Spinal cord (tissue), 10 donors: ENCODE data around the gene CCDC170. TPM values are rescaled to one million over a fixed set of nuclear protein-coding genes. Genes with fewer than 3 reads are reported as not detected.
A peak's percentile ranks its signal among the peaks of the same experiment; 100 is the strongest.
"Not testable (repeated sequence)": the region's sequence is repeated elsewhere in the genome, so short reads cannot be mapped to it uniquely, and the experiment has no call there.

Experiments
- DNase-seq, 6 donors: peaks; one replicate each; pipeline versions ENCODE4 v3.0.0 to v3.0.0-alpha.2; 2013 to 2015; ENCODE audit warnings: low spot score in 6 of 6, low read depth in 4 of 6
- H3K27ac ChIP-seq: one replicate; pipeline ENCODE4 v1.5.1; 2013; ENCODE audit warnings: low read depth, low read length, control low read depth
- H3K27me3 ChIP-seq: one replicate; pipeline ENCODE4 v1.6.1; 2013; ENCODE audit warnings: low read length; ENCODE audit not compliant: control insufficient read depth, insufficient read depth
- H3K36me3 ChIP-seq: one replicate; pipeline ENCODE4 v1.6.1; 2013; ENCODE audit warnings: low read length; ENCODE audit not compliant: control insufficient read depth, insufficient read depth
- H3K4me1 ChIP-seq: one replicate; pipeline ENCODE4 v1.6.1; 2013; ENCODE audit warnings: low read length; ENCODE audit not compliant: control insufficient read depth, insufficient read depth
- H3K4me3 ChIP-seq: one replicate; pipeline ENCODE4 v1.5.1; 2013; ENCODE audit warnings: low read depth, low read length, control low read depth
- H3K9me3 ChIP-seq: one replicate; pipeline ENCODE4 v1.6.1; 2013; ENCODE audit warnings: low read length; ENCODE audit not compliant: control insufficient read depth, insufficient read depth
- WGBS: methylation state at CpG from one replicate; pipeline ENCODE4 v1.1.5; 2013; ENCODE audit warnings: missing lambda C conversion rate; ENCODE audit not compliant: insufficient coverage; 5-methylcytosine and 5-hydroxymethylcytosine counted together
- polyA plus RNA-seq, 2 donors: library from polyadenylated mRNA; unstranded; fragments of 120-200 nt; gene quantifications; one replicate each; pipeline ENCODE4 v1.2.1, GENCODE V29; 2013; ENCODE audit not compliant: insufficient read length in 2 of 2
- total RNA-seq, 2 donors: library from RNA; depleted of rRNA in 1 of 2; stranded (reverse); fragments of 120-200 nt in 1 of 2; fragments of >200 nt in 1 of 2; gene quantifications; one replicate each; pipeline versions ENCODE4 v1.2.3 to v1.2.4, GENCODE V29; 2013 to 2014
- donor health status: healthy.

Gene CCDC170
- total and polyA plus RNA-seq, 4 donors, result 2.1 to 13.1 (median 4.5) TPM

DNA sequence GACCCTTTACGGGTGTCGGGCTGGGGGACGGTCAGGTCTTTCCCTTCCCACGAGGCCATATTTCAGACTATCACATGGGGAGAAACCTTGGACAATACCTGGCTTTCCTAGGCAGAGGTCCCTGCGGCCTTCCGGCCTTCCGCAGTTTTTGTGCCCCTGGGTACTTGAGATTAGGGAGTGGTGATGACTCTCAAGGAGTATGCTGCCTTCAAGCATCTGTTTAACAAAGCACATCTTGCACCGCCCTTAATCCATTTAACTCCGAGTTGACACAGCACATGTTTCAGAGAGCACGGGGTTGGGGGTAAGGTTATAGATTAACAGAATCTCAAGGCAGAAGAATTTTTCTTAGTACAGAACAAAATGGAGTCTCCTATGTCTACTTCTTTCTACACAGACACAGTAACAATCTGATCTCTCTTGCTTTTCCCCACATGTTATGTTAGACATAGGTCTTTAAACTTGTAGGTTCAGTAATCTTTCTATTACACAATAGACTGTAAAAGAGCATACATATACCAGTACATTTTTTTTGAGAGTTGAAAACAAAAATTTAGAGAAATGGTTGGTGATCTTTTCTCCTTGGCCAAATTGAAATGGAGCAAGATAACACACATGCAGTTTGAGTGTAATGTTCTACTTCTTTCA, 37.9 kb upstream of the CCDC170 start:
- H3K27me3 ChIP-seq, H3K9me3 ChIP-seq, H3K4me1 ChIP-seq, H3K27ac ChIP-seq, DNase-seq, H3K4me3 ChIP-seq: not testable (repeated sequence)
- no CpG with 5 or more reads among the region's 10 CpGs for WGBS
- peaks cover 16% of the 10 kb centered on the region for H3K36me3 ChIP-seq

DNA sequence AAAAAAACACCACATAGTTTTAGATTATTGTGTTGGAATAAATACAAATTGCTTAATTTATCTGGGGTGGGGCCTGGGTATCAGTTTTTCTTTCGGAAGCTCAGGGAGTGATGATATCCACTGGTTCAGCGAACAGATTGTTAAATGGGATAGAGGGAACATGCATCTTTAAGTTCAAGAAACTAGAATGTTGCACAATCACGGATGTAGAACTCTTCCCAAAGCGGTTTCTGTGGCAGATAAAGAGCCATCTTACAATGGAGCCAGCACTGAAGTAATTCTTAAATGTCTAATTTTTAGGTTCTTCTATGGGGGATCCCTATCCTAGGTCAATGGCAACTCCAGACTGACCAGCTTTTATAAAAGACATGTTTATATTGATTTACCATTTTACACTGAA, 32.1 kb upstream of the CCDC170 start:
- H3K27me3 ChIP-seq, result no peaks in the 10 kb centered on the region
- no peak overlapping the region for H3K27ac ChIP-seq
- 80% methylated on average over 2 of the region's 4 CpGs for WGBS
- no peak overlapping the region for H3K4me3 ChIP-seq
- DNase-seq, result no peak
- H3K36me3 ChIP-seq, result peaks cover 16% of the 10 kb centered on the region
- no peaks in the 10 kb centered on the region for H3K9me3 ChIP-seq
- H3K4me1 ChIP-seq, result no peaks in the 10 kb centered on the region

DNA sequence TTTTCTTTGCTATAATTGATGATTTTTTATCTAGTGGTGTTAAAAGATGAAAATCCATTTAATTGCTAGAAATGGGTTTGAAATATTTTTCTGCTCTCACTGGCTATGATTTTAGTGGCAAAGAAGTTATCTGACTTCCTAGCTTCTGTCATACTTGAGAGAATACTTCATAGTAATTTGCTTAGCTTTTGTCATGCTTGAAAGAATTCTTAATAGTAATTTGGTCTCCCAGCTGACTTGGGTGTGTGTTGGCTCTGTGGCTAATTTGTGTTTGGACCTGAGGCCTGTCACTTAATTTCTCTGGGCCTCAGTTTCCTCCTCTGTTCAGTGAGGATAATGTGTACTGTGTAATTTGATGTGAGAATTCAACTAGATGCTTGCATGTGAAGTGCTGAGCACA, 29.1 kb upstream of the CCDC170 start:
- Histone ChIP-seq H3K27me3 (no peaks in the 10 kb centered on the region), H3K4me3 (no peak overlapping the region), H3K9me3 (no peaks in the 10 kb centered on the region), H3K36me3 (peaks cover 13% of the 10 kb centered on the region), H3K27ac (no peak overlapping the region), H3K4me1 (no peaks in the 10 kb centered on the region)
- no peak for DNase-seq

DNA sequence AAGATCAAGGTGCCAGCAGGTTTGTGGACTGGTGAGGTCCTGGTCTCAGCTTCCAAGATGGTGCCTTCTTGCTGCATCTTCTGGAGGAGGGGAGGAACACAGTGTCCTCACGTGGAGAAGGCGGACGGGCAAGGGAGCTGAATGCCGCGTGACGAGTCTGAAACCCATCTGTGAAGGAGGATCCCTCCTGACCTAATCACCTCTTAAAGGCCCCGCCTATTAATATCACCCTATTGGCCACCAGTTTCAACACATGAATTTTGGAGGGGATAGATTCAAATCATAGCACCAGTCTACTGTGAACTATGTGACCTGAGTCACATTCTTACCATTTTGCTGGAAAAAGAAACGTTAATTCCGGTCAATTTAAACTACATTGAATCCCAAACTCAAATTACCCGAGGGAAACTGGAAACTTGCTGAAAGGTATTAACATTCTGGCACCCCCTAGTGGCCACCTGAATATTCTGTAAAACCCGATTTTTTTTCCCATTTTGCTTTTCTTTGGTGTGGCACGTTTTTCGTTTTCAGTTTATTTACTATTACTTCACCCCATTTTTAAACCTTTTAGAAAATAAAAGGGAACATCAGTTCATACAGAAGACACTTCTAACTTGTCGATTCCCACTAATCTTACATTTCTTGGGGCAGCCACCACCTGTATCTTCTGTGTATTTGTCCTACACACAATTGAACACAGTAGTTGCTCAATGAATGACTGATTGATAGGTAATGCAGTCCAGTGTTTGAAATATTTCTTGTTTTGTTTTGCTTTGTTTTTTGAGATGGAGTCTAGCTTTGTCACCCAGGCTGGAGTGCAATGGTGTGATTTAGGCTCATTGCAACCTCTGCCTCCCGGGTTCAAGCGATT, 17.9 kb upstream of the CCDC170 start:
- H3K9me3 ChIP-seq, result no peaks in the 10 kb centered on the region
- DNase-seq, result peak in 3 of 6 donors; percentile 11 to 68 (median 64)

DNA sequence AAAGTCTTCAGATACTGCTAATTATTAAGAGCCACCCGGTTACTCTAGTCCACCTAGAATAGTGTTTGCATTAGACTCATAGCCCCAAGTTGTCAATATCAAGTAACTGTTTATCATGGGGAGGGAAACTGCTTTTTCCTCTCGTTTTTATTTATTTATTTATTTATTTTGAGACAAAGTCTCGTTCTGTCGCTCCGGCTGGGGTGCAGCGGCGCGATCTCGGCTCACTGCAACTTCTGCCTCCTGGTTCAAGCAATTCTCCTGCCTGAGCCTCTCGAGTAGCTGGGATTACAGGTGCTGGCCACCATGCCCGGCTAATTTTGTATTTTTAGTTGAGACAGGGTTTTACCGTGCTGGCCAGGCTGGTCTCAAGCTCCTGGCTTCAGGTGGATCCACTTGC, 16.1 kb upstream of the CCDC170 start:
- no peak overlapping the region for H3K27ac ChIP-seq
- 95% methylated on average over 10 of the region's 12 CpGs for WGBS
- no peaks in the 10 kb centered on the region for H3K9me3 ChIP-seq
- no peak overlapping the region for H3K4me3 ChIP-seq
- peaks cover 3% of the 10 kb centered on the region for H3K4me1 ChIP-seq
- no peak for DNase-seq
- no peaks in the 10 kb centered on the region for H3K36me3 ChIP-seq
- no peaks in the 10 kb centered on the region for H3K27me3 ChIP-seq

More for the DNA sequence above, 17.9 kb upstream of the CCDC170 start:
- Histone ChIP-seq H3K27me3 (no peaks in the 10 kb centered on the region), H3K4me1 (peaks cover 3% of the 10 kb centered on the region), H3K4me3 (no peak overlapping the region), H3K36me3 (no peaks in the 10 kb centered on the region), H3K27ac (no peak overlapping the region)
- WGBS, result 44% methylated on average over 6 of the region's 16 CpGs

DNA sequence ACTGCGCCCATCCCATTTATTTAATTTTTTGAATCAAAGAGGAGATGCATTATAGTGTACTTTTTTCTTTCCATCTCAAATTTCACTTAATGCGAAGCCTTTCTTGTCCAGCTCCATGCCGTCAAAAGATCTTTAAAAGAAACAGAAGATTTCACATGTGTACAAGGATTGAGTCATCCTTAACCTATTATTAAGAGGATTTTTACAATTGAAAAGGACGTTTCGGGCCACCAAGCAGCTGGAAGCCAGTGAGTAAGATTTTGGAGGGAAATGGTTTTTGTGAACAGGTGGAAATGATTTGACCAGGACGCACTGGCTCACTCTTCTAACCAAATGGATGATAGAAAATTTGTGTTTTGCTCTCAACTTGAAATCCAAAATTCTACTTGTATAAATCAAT, 15.1 kb upstream of the CCDC170 start:
- no peaks in the 10 kb centered on the region for H3K36me3 ChIP-seq
- no peaks in the 10 kb centered on the region for H3K9me3 ChIP-seq
- no peak overlapping the region for H3K4me3 ChIP-seq
- WGBS, result no CpG with 5 or more reads among the region's 6 CpGs
- no peak overlapping the region for H3K27ac ChIP-seq
- no peaks in the 10 kb centered on the region for H3K27me3 ChIP-seq
- no peak for DNase-seq
- H3K4me1 ChIP-seq, result peaks cover 3% of the 10 kb centered on the region

DNA sequence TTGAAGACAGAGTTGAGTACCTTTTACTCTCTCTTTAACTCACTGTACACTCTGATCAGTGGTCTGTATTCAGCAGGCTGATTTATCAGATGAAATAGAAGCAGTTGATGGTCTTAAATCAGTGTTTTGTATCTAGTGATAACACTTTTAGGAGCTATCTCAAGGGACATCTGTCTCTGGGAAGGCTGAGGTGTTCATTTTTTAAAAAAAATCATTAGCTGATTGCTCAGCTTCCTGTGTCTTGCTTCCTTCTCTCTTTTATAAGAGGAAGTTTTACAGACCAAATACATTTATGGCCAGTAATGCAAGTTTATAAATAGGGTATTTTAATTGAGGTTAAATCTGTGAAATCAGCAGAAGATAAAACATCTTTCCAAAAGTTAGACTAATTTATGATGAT, 12.0 kb upstream of the CCDC170 start:
- H3K36me3 ChIP-seq, result no peaks in the 10 kb centered on the region
- H3K9me3 ChIP-seq, result no peaks in the 10 kb centered on the region
- no peaks in the 10 kb centered on the region for H3K4me1 ChIP-seq
- H3K27me3 ChIP-seq, result no peaks in the 10 kb centered on the region
- H3K27ac ChIP-seq, result no peak overlapping the region
- DNase-seq, result no peak
- H3K4me3 ChIP-seq, result no peak overlapping the region

DNA sequence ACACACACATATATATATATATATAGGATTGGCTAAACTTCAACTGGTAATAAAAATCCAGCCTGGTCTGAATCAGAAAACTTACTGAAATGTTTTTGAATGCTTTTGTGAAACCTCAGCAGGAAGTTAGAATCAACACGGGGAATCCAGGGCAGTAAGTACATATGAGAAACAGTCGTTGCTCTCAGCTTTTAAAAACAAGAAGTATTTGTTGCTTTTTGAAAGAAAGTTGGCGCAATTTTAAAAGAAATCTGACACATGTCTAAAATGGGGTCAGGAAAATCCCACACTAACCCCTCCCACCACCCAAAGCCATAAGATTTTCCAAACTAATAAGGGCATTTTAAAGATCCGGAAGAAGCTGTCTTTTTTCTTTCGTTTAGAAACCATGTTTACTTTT, 11.5 kb upstream of the CCDC170 start:
- H3K27ac ChIP-seq, result peak overlapping the region; percentile 47
- DNase-seq, result peak in 1 of 6 donors; percentile 32
- H3K36me3 ChIP-seq, result no peaks in the 10 kb centered on the region
- H3K4me1 ChIP-seq, result no peaks in the 10 kb centered on the region
- no peak overlapping the region for H3K4me3 ChIP-seq
- H3K9me3 ChIP-seq, result no peaks in the 10 kb centered on the region
- 100% methylated on average over 1 of the region's 5 CpGs for WGBS
- H3K27me3 ChIP-seq, result no peaks in the 10 kb centered on the region

DNA sequence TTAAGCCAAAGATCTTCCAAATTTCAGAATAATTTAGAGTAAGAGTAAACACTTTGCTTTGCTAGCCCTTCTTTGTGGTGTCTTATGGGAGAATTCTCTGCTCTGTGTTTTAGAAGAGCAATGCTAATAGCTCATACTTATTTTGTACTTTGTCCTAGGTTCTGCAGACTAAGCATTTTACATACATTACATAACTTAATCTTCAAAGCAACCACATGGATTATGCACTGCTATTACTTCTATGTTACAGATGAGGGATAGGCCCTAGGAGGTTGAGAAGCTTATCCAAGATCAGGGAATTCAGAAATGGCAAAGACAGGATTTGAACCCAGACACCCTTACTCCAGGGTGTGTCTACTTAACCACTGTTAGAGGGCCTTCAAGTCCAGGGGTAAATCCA, 9.8 kb upstream of the CCDC170 start:
- H3K36me3 ChIP-seq, result no peaks in the 10 kb centered on the region
- no peak overlapping the region for H3K27ac ChIP-seq

DNA sequence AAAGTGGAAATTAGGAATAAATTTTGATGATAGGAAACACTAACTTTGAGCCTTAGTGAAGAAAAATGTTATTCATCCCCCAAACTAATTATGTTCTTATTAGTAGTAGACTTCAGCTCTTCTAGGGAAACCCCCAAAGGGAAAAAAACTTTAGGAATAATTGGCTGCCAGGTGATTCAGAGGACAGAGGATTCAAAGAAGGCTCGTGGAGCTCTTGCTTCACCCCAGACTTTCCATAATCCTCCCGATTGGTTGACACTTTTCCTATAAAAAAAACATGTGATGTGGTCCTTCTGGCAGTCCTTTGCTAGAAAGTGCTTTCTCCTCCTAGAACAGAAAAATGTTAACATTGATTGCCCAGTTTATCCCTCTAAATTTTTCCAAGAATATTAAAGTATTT, 5.6 kb upstream of the CCDC170 start:
- Histone ChIP-seq H3K36me3 (no peaks in the 10 kb centered on the region), H3K27ac (no peak overlapping the region), H3K4me3 (no peak overlapping the region), H3K27me3 (no peaks in the 10 kb centered on the region), H3K9me3 (no peaks in the 10 kb centered on the region), H3K4me1 (no peaks in the 10 kb centered on the region)
- no CpG with 5 or more reads among the region's 2 CpGs for WGBS
- no peak for DNase-seq

More for the DNA sequence above, 9.8 kb upstream of the CCDC170 start:
- no peak for DNase-seq
- Histone ChIP-seq H3K4me3 (no peak overlapping the region), H3K27me3 (no peaks in the 10 kb centered on the region), H3K9me3 (no peaks in the 10 kb centered on the region), H3K4me1 (no peaks in the 10 kb centered on the region)
